Brain microvascular endothelial cell (primary cell): ENCODE data around the gene ABCF3.
"Not testable (repeated sequence)": the region's sequence is repeated elsewhere in the genome, so short reads cannot be mapped to it uniquely, and the experiment has no call there.

Experiments
- DNase-seq: peaks from one replicate; pipeline ENCODE4 v3.0.0-alpha.2; 2020
- H3K27ac ChIP-seq: fragments of 250-450 bp; sonication (Bioruptor Pico); 2 replicates; pipeline ENCODE4 v1.5.1; 2020; ENCODE audit warnings: mild to moderate bottlenecking, moderate library complexity
- H3K27me3 ChIP-seq: fragments of 250-450 bp; sonication (Bioruptor Pico); replicated peaks from 2 replicates; pipeline ENCODE4 v1.5.1; 2020; ENCODE audit warnings: mild to moderate bottlenecking
- H3K36me3 ChIP-seq: fragments of 250-450 bp; sonication (Bioruptor Pico); replicated peaks from 2 replicates; pipeline ENCODE4 v1.5.1; 2020; ENCODE audit warnings: mild to moderate bottlenecking
- H3K4me3 ChIP-seq: 2 replicates; pipeline ENCODE4 v1.5.1; 2011; ENCODE audit warnings: low read depth, mild to moderate bottlenecking, control low read depth, low read length, moderate library complexity
- in situ Hi-C: cut with HindIII; loops from 2 replicates; pipeline ENCODE4 v1.10.0; 2017; ENCODE audit warnings: low sequenced_read_pairs, low pct_ligation_motif_present
- TF ChIP-seq, protein P1 (sequence below): IDR thresholded peaks from 2 replicates; pipeline ENCODE4 v1.5.1; 2011; ENCODE audit warnings: low read depth, mild to moderate bottlenecking, moderate library complexity, low read length, control low read depth, inconsistent platforms; ENCODE audit errors: missing control alignments

Gene ABCF3

DNA sequence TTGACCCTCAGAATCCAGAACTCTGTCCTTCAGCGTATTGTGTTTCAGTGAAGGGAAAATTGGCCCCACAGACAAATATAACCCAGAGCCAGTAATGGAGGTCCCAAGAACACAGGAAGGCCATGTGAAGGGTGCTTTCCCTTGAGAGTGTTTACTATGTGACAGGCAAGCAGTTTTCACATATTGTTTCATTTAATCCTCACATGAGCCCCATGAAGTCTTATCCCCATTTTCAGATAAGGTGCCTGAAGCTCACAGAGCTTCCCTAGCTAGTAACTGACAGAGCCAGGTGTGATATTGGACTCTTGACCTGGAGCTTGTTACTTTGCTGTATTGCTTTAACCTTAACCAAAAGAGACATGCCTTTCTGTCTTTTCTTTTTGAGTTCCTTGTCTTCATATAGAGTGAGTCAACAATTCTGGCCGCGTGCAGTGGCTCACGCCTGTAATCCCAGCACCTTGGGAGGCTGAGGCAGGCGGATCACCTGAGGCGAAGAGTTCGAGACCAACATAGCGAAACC is 40.2 kb upstream of the ABCF3 start:
- in situ Hi-C loops: no loop called here
- no peak overlapping the region for H3K4me3 ChIP-seq
- no peak overlapping the region for H3K27ac ChIP-seq
- peaks cover 49% of the 10 kb centered on the region for H3K36me3 ChIP-seq
- TF ChIP-seq, protein P1, sequence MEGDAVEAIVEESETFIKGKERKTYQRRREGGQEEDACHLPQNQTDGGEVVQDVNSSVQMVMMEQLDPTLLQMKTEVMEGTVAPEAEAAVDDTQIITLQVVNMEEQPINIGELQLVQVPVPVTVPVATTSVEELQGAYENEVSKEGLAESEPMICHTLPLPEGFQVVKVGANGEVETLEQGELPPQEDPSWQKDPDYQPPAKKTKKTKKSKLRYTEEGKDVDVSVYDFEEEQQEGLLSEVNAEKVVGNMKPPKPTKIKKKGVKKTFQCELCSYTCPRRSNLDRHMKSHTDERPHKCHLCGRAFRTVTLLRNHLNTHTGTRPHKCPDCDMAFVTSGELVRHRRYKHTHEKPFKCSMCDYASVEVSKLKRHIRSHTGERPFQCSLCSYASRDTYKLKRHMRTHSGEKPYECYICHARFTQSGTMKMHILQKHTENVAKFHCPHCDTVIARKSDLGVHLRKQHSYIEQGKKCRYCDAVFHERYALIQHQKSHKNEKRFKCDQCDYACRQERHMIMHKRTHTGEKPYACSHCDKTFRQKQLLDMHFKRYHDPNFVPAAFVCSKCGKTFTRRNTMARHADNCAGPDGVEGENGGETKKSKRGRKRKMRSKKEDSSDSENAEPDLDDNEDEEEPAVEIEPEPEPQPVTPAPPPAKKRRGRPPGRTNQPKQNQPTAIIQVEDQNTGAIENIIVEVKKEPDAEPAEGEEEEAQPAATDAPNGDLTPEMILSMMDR: no peak
- no peaks in the 10 kb centered on the region for H3K27me3 ChIP-seq
- no peak for DNase-seq

DNA sequence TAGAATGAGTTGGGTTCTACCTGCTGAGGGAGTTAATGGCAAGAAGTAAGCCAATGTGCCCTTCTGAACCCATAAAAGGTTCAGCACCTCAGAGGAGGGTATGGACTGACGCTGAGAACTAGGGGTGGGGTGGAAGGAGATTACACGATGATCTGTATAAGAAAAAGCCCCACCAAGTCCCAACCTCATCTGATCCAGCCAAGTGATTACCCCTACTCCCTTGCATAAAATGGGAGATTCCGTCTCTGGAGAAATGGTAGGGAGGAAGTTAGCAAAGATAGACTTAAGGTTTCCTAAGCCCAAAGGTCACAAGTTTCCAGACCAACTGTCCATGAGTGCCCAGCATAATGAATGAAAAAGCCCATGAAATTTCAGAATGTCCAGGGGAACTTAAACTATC is 37.9 kb upstream of the ABCF3 start:
- Histone ChIP-seq H3K36me3 (peaks cover 29% of the 10 kb centered on the region), H3K4me3 (no peak overlapping the region), H3K27ac (no peak overlapping the region), H3K27me3 (no peaks in the 10 kb centered on the region)
- in situ Hi-C loops: no loop called here
- no peak for DNase-seq
- TF ChIP-seq, protein P1: no peak

DNA sequence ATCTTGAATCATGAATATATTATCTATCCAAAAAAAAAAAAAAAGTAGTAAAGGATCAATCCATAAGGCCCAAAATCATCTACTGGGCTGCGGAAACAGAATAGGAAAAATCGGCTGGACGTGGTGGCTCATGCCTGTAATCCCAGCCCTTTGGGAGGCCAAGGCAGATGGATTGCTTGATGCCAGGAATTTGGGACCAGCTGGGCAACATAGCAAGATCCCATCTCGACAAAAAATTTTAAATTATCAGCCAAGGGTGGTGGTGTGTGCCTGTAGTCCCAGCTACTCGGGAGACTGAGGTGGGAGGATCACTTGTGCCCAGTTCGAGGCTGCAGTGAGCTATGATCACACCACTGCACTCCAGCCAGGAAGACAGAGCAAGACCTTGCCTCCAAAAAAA is 36.9 kb upstream of the ABCF3 start:
- Histone ChIP-seq H3K4me3 (no peak overlapping the region), H3K27me3 (no peaks in the 10 kb centered on the region), H3K36me3 (peaks cover 19% of the 10 kb centered on the region), H3K27ac (no peak overlapping the region)
- in situ Hi-C loops: no loop called here
- DNase-seq: no peak
- TF ChIP-seq, protein P1: no peak

DNA sequence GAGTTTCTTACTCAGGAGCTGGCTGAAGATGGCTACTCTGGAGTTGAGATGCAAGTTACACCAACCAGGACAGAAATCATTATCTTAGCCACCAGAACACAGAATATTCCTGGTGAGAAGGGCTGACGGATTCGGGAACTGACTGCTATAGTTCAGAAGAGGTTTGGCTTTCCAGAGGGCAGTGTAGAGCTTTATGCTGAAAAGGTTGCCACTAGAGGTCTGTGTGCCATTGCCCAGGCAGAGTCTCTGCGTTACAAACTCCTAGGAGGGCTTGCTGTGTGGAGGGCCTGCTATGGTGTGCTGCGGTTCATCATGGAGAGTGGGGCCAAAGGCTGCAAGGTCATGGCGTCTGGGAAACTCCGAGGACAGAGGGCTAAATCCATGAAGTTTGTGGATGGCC is 36.2 kb upstream of the ABCF3 start:
- H3K27me3 ChIP-seq, H3K27ac ChIP-seq, H3K4me3 ChIP-seq, in situ Hi-C loops: not testable (repeated sequence)
- DNase-seq: peak; percentile 62
- peaks cover 12% of the 10 kb centered on the region for H3K36me3 ChIP-seq
- TF ChIP-seq, protein P1: peak; percentile 67

DNA sequence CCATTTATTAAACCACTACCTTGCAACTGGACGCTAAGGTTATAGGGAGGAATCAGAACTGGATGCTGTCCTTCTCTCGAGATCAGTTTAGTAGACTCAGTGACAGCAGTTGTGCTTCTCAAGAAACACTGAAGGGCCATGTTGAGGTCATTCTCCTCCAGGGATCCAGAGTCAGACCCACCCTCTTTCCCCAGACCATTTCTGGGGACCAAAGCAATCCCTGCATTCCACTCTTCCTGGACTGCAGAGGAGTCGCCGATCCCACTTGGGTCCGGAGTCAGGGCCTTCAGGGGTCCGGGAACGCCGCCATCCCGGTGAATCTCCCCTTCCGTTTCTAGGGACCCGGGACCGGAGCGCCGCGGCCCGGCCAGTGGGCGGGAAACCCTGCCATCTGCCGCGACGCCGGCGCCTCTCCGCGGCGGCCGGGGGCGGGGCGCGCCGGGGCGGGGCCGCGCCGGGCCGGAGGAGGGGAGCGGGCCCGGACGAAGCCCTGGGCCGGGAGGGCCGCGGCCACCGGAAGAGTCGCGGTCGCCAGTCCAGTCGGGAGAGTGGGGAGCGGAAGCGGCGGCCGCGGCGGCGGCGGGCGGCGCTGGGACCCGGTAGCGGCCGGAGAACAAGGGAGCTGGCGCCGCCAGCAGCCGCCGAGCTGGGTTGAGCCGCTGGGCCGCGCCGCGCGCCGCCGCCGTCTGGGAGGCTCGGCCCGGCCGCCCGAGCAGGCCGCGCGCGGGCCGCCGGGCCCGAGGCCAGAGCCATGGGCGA is 30.9 kb upstream of the ABCF3 start, which contains the start of gene DVL3:
DVL3 (plus strand) TSS at position 493 of the 759 bp plus-strand sequence; CDS start at position 752, 259 bp downstream.
- Histone ChIP-seq H3K27me3 (no peaks in the 10 kb centered on the region), H3K27ac (peak within 1 kb of the TSS; percentile 74), H3K4me3 (peak within 1 kb of the TSS; percentile 91), H3K36me3 (no peaks in the 10 kb centered on the region)
- TF ChIP-seq, protein P1: no peak
- peak; percentile 22 for DNase-seq
- in situ Hi-C loops: no loop called here
